ENCODE results near the gene DPCD. TPM values are rescaled to one million over a fixed set of nuclear protein-coding genes. Genes with fewer than 3 reads are reported as not detected.

The DPCD gene
- total RNA-seq, 2 experiments from 2014 or later = 4.1 to 5.2 TPM

DNA sequence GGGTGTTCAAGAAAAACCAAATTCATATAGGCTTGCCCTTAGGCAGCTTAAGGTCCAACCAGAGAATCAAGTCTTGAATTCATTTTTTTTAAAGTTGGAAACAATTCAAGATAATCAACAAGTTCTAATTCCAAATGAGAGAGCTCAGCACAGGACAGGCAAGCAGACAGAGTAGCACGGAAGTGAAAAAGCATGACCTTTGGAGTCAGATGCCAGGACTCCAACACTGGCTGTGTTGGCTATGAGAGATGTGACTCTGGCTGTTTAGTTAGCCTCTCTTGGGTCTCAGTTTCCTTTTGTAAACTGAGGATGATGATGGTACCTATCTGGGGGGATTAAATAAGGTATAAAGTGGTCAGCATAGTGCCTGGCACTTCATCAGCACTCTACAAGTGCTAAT is 57.5 kb downstream of the DPCD start:
- Mint-ChIP-seq H3K4me1 (no peaks in the 10 kb centered on the region), H3K27ac (no peak overlapping the region), H3K36me3 (ENCODE audit: low read depth) (peaks cover 13% of the 10 kb centered on the region), H3K27me3 (no peaks in the 10 kb centered on the region), H3K4me3 (no peak overlapping the region), H3K9me3 (no peaks in the 10 kb centered on the region)
- POLR2A ChIA-PET = no interaction called here
- CTCF ChIA-PET = interaction anchor here (1.1 kb wide), 1 partner anchor 12 kb away, joined by 3 read pairs; no protein-coding TSS in a partner anchor
- DNase-seq = no peak

DNA sequence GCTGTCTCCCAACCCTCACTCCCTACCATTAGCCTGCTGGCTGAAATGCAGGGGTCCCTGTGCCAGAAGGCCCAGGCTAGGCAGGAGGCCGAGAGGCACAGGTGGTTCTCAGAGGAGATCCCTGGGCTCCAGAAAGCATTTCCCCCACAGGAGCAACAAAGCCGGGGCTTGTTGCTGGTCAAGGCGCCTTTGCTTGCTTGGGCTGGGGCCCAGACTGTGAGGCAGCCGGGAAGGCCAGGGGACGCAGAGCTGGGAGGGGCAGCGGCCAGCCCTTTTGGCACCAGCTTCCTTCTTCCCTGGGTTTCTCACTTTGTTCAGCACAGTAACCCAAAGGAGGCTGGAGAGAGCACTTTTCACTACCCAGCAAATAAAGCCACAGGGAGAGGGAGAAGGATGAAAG is 58.2 kb downstream of the DPCD start:
- no peak for DNase-seq
- H3K4me3 Mint-ChIP-seq = no peak overlapping the region
- no peak overlapping the region for H3K27ac Mint-ChIP-seq
- CTCF ChIA-PET = no interaction called here
- H3K9me3 Mint-ChIP-seq = no peaks in the 10 kb centered on the region
- no peaks in the 10 kb centered on the region for H3K27me3 Mint-ChIP-seq
- no peaks in the 10 kb centered on the region for H3K4me1 Mint-ChIP-seq
- H3K36me3 Mint-ChIP-seq (ENCODE audit: low read depth) = peaks cover 9% of the 10 kb centered on the region
- POLR2A ChIA-PET = no interaction called here

DNA sequence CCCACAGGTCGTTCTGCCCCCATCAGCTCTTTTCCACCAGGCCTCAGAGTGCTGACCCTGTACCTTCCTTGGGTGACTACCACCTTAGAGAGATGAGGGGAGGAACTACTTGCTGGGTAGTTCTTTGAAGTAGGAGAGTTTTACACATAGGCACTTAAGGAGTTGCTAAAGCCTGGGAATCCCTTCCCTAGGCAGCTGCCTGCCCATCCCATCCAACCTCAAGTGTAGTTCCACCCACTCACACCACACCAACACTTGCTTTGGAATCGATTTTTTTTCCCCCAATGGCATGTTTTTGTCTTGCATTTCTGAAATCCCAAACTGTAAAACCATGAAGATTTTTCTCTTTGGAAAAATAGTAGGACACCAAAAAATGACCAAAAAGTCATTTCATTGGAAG is 59.1 kb downstream of the DPCD start:
- CTCF ChIA-PET = no interaction called here
- H3K27ac Mint-ChIP-seq = no peak overlapping the region
- DNase-seq = no peak
- no peaks in the 10 kb centered on the region for H3K27me3 Mint-ChIP-seq
- H3K4me3 Mint-ChIP-seq = no peak overlapping the region
- H3K9me3 Mint-ChIP-seq = no peaks in the 10 kb centered on the region
- POLR2A ChIA-PET = no interaction called here
- H3K4me1 Mint-ChIP-seq = no peaks in the 10 kb centered on the region
- H3K36me3 Mint-ChIP-seq (ENCODE audit: low read depth) = peaks cover 6% of the 10 kb centered on the region

DNA sequence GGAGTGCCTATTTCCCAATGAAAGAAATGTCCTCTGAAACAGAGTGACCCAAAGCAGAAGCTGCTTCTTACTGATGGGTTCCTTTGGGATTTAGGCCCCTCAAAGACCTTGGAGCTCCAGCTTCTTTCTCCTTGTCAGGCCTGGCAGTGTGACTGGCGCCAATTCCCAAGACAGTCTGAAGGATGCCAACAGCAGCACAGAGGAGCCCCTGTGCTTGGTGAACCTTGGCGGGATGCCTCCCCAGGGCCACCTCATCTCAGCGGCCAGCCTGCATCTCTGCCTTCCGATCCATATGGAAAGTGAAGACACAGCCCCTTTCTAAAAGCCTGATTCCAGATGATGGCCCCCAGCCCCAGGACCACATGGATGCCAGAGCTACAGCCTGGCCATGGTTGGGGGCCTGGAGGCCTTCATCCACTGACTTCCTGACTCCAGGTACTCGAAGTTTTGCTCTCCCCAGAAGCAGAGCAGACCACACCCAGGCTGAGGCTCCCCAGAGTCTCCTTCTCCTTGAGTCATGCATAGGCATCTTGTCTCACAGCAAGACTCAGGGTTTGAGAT is 61.5 kb downstream of the DPCD start:
- Mint-ChIP-seq H3K4me1 (no peaks in the 10 kb centered on the region), H3K27ac (no peak overlapping the region), H3K4me3 (no peak overlapping the region), H3K27me3 (no peaks in the 10 kb centered on the region), H3K9me3 (no peaks in the 10 kb centered on the region), H3K36me3 (ENCODE audit: low read depth) (peaks cover 6% of the 10 kb centered on the region)
- ChIA-PET POLR2A (no interaction called here), CTCF (no interaction called here)
- no peak for DNase-seq

DNA sequence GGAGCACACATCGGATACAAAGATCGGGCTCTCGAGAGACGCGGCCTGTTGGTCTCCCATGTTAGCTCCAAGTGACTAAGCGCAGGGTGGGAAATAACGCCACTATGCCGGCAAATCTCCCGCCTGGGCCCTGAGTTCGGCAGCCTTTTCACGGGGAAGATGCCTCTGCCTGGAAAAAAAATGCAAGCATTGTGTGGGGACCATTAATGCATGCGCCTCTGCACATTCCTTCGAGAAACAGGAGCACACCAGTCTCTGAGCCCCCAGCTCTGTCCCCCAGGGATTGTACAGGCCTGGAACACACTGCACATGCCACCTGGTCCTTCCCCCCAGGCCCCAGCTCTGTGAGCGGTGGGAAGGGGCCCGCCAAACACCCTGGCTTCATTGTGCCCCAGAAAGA is 62.7 kb downstream of the DPCD start:
- no peaks in the 10 kb centered on the region for H3K4me1 Mint-ChIP-seq
- POLR2A ChIA-PET = no interaction called here

DNA sequence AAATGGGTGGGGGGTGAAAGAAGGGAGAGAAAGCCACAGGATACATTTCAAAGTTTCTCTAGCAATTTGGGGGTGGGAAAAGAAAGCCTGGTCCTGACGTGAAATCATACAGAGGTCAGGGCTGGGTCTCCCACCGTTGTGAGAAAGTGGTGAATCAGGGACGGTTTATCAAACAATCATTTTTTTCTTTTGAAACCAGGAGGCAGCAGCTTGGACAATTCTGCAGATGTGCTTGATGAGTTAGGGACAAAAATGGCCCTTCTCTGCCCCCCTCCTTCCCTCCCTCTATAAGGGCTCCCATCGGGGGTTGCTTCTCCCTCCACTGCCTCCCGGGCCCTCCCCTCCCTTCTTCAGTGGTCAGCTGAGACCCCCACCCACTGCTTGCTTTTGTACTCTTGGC is 63.2 kb downstream of the DPCD start:
- no peaks in the 10 kb centered on the region for H3K9me3 Mint-ChIP-seq
- POLR2A ChIA-PET = no interaction called here
- H3K4me3 Mint-ChIP-seq = no peak overlapping the region
- CTCF ChIA-PET = no interaction called here
- no peaks in the 10 kb centered on the region for H3K27me3 Mint-ChIP-seq
- peaks cover 15% of the 10 kb centered on the region for H3K36me3 Mint-ChIP-seq (ENCODE audit: low read depth)
- H3K4me1 Mint-ChIP-seq = no peaks in the 10 kb centered on the region
- no peak for DNase-seq
- no peak overlapping the region for H3K27ac Mint-ChIP-seq

More for the DNA sequence above, 62.7 kb downstream of the DPCD start:
- Mint-ChIP-seq H3K27me3 (no peaks in the 10 kb centered on the region), H3K9me3 (no peaks in the 10 kb centered on the region), H3K4me3 (no peak overlapping the region), H3K27ac (no peak overlapping the region), H3K36me3 (ENCODE audit: low read depth) (peaks cover 11% of the 10 kb centered on the region)
- no peak for DNase-seq
- CTCF ChIA-PET = no interaction called here

DNA sequence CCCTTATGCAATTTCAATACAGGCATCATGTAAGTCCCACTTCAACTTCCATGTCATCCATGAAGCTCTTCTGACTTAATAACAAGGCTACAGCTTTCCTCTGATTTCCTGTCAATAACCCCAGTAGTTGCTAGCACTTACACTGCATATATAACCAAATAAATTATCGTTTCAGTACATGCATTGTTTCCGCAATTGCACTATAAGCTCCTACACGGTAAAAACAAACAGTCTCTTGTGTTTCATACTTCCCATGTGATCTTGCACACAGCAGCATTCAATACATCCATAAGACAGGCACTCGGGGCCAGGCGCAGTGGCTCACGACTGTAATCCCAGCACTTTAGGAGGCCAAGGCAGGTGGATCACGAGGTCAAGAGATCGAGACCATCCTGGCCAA is 65.4 kb downstream of the DPCD start:
- Mint-ChIP-seq H3K4me3 (no peak overlapping the region), H3K27ac (no peak overlapping the region), H3K9me3 (no peaks in the 10 kb centered on the region), H3K27me3 (no peaks in the 10 kb centered on the region), H3K4me1 (no peaks in the 10 kb centered on the region), H3K36me3 (ENCODE audit: low read depth) (peaks cover 29% of the 10 kb centered on the region)
- ChIA-PET POLR2A (no interaction called here), CTCF (no interaction called here)
- DNase-seq = no peak

DNA sequence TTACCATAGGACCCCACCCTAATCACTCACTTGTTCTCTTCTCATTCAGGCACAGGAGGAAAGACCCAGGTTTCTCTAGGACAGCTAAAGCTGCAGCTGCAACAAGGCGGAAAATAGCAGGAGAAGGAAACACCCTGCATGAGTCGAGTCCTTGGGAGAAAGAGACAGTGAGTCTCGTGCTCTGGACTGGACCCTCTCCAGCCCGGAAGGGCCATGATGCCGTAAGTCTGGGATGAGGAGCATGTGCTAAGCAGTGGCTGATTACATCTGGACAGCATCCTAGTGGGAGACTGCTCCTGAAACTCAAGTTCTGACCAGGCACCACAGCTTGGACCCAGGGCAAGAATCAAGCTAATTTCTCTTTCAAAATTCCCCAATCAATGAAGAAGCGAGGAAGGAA is 67.4 kb downstream of the DPCD start:
- ChIA-PET CTCF (interaction anchor here (0.9 kb wide), 1 partner anchor 64 kb away, joined by 3 read pairs; no protein-coding TSS in a partner anchor), POLR2A (no interaction called here)
- H3K36me3 Mint-ChIP-seq (ENCODE audit: low read depth) = peaks cover 29% of the 10 kb centered on the region
- H3K4me3 Mint-ChIP-seq = no peak overlapping the region
- no peak for DNase-seq
- H3K27me3 Mint-ChIP-seq = no peaks in the 10 kb centered on the region
- H3K4me1 Mint-ChIP-seq = no peaks in the 10 kb centered on the region
- no peaks in the 10 kb centered on the region for H3K9me3 Mint-ChIP-seq
- no peak overlapping the region for H3K27ac Mint-ChIP-seq

DNA sequence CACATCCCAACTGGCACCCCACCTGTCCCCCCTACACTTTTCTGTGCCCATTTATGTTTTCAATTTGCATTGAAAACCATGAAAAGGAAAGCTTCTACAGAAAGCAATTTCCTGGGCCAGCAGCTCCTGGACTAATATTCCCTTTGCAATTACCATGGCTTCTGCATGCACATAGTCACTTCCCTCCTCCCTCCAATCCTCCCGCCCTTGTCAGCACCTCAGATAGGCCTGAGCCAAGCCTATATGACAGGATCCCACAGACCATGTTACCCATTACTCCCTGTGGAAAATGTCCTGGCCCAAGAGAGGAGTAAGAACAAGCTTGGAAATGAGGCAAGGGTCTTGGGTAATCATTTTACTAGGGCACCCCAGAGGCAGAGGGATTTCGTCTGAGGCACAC is 68.8 kb downstream of the DPCD start:
- Mint-ChIP-seq H3K4me1 (no peaks in the 10 kb centered on the region), H3K36me3 (ENCODE audit: low read depth) (peaks cover 36% of the 10 kb centered on the region), H3K27me3 (no peaks in the 10 kb centered on the region), H3K4me3 (no peak overlapping the region), H3K27ac (no peak overlapping the region), H3K9me3 (no peaks in the 10 kb centered on the region)
- POLR2A ChIA-PET = no interaction called here
- CTCF ChIA-PET = interaction anchor here (1.0 to 1.2 kb wide), 2 partner anchors 12 to 54 kb away, joined by 3 read pairs; no protein-coding TSS in a partner anchor
- DNase-seq = no peak

DNA sequence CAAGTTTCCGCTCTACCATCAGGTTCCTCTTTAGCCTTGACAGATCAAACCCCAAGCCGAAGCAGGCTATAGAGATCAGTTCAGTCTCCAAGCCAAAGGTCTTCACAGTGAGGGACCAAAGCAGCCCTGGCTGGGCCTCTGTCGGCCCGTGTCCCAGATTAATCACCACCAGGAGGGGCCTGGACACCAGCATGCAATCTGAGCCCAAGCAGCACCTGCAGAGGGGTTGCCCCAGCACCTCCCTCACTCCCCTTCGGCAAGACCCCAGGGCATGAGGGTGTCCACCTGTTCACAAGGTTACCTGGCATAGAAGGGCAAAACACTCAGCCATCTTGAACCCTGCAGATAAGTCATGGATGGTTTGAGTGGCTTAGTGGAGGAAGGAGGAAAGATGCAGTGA is 70.9 kb downstream of the DPCD start:
- peaks cover 48% of the 10 kb centered on the region for H3K36me3 Mint-ChIP-seq (ENCODE audit: low read depth)
- no peak overlapping the region for H3K4me3 Mint-ChIP-seq
- ChIA-PET CTCF (interaction anchor here (1.2 kb wide), 1 partner anchor 56 kb away, joined by 3 read pairs; no protein-coding TSS in a partner anchor), POLR2A (no interaction called here)
- no peaks in the 10 kb centered on the region for H3K9me3 Mint-ChIP-seq
- no peaks in the 10 kb centered on the region for H3K4me1 Mint-ChIP-seq
- no peaks in the 10 kb centered on the region for H3K27me3 Mint-ChIP-seq
- no peak overlapping the region for H3K27ac Mint-ChIP-seq
- no peak for DNase-seq

Other genes with a start within 250 kb of the DPCD start
- gene BTRC, start 234.2 kb upstream of the DPCD start, total RNA-seq = 10 to 100 TPM; 14.4 to 15.5 TPM
- 10 to 100 TPM; 31.9 to 35.9 TPM for gene POLL, start 64 bp upstream of the DPCD start, total RNA-seq
- 10 to 100 TPM; 36.8 to 37.3 TPM for gene FBXW4, start 106.8 kb downstream of the DPCD start, total RNA-seq
- not detected for gene FGF8, start 187.8 kb downstream of the DPCD start, total RNA-seq
- 10 to 100 TPM; 26.6 to 26.7 TPM for gene NPM3, start 195.1 kb downstream of the DPCD start, total RNA-seq
- gene OGA, start 230.1 kb downstream of the DPCD start, total RNA-seq = 100 to 1,000 TPM; 142 to 145 TPM